ENCODE measurements around the gene EXOC3L2.

Gene EXOC3L2

GRCh38 chr19:45218911-45219743 is 26.1 kb downstream of the EXOC3L2 start:
- DNase-seq, result no peak

GRCh38 chr19:45218426-45218825 is 26.8 kb downstream of the EXOC3L2 start:
- no peak for DNase-seq

- no peak for DNase-seq
Observed at GRCh38 chr19:45217957-45218334, 27.3 kb downstream of the EXOC3L2 start.

GRCh38 chr19:45217193-45217956 is 27.8 kb downstream of the EXOC3L2 start:
- DNase-seq, result no peak

GRCh38 chr19:45216667-45217066 is 28.5 kb downstream of the EXOC3L2 start:
- no peak for DNase-seq

GRCh38 chr19:45215391-45216191 is 29.6 kb downstream of the EXOC3L2 start:
- no peak for DNase-seq

GRCh38 chr19:45213031-45213430 is 32.2 kb downstream of the EXOC3L2 start:
- DNase-seq, result no peak

- no peak for DNase-seq
Observed at GRCh38 chr19:45211751-45212381, 33.3 kb downstream of the EXOC3L2 start.

GRCh38 chr19:45206328-45206727 is 38.9 kb downstream of the EXOC3L2 start:
- DNase-seq, result no peak

GRCh38 chr19:45205810-45206209 is 39.4 kb downstream of the EXOC3L2 start:
- no peak for DNase-seq

- DNase-seq, result no peak
Observed at GRCh38 chr19:45202637-45203036, 42.6 kb downstream of the EXOC3L2 start.

- no peak for DNase-seq
Observed at GRCh38 chr19:45200568-45200967, 44.6 kb downstream of the EXOC3L2 start.

GRCh38 chr19:45195764-45196163 is 49.4 kb downstream of the EXOC3L2 start:
- no peak for DNase-seq

- no peak for DNase-seq
Observed at GRCh38 chr19:45191375-45191774, 53.8 kb downstream of the EXOC3L2 start.

- DNase-seq, result no peak
Observed at GRCh38 chr19:45189971-45190370, 55.2 kb downstream of the EXOC3L2 start.

GRCh38 chr19:45187421-45188100 is 57.6 kb downstream of the EXOC3L2 start:
- peak; percentile 20 for DNase-seq

GRCh38 chr19:45186509-45187334 is 58.5 kb downstream of the EXOC3L2 start:
- no peak for DNase-seq

GRCh38 chr19:45184115-45184514 is 61.1 kb downstream of the EXOC3L2 start:
- no peak for DNase-seq

GRCh38 chr19:45182758-45183157 is 62.4 kb downstream of the EXOC3L2 start:
- no peak for DNase-seq

GRCh38 chr19:45180936-45181335 is 64.3 kb downstream of the EXOC3L2 start:
- DNase-seq, result no peak

GRCh38 chr19:45179892-45180370 is 65.3 kb downstream of the EXOC3L2 start:
- DNase-seq, result no peak

Measured in NCI-H1092 (cell line).